ENCODE results near the gene PLCB3.
A peak's percentile ranks its signal among the peaks of the same experiment; 100 is the strongest.

Gene PLCB3

DNA sequence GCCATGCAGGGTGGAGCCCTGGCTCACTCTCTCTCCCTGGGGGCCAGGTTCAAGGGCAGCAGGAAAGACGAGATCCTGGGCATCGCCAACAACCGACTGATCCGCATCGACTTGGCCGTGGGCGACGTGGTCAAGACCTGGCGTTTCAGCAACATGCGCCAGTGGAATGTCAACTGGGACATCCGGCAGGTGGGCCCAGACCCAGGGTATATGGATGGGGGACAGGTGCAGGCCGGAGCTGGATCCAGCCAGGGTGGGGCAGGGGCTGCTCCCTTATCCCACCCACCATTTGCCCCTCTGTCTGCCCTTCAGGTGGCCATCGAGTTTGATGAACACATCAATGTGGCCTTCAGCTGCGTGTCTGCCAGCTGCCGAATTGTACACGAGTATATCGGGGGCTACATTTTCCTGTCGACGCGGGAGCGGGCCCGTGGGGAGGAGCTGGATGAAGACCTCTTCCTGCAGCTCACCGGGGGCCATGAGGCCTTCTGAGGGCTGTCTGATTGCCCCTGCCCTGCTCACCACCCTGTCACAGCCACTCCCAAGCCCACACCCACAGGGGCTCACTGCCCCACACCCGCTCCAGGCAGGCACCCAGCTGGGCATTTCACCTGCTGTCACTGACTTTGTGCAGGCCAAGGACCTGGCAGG lies 28.2 kb upstream of the PLCB3 start:
- no peak for DNase-seq

DNA sequence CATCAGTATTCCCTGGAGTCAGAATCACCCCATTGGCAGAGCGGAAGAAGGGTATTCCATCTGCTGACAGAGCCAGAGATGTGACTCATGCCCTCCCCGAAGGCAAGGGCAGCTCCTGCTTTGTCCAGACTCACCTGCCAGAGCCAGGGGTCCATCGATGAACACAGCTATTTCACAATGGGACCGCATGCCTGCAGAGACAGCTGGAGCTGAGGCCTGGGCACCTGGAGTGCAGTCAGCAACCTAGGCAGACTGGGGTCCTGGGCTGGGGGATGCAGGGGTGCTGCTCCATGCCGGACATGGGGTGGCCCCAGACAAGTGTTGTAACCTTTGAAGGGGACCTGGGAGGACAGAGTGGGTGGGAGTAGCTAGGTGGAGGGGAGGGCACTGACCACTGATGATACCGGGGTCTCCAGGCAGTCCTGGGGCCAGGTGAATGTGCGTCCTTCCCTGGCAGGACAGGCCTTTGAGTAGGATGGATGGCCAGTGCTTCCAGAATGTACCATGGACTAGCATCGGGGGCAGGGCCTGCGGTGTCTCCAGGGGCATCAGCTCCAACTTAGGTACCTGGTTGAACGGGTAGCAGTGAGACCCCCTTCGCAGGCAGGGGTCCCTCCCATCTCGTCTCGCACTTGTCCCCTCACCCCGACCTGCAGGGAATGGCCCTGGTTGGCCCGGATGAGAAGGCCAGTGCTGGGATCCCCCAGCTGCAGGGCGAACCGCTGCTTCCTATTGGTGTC lies 27.0 kb upstream of the PLCB3 start:
- no peak for DNase-seq

DNA sequence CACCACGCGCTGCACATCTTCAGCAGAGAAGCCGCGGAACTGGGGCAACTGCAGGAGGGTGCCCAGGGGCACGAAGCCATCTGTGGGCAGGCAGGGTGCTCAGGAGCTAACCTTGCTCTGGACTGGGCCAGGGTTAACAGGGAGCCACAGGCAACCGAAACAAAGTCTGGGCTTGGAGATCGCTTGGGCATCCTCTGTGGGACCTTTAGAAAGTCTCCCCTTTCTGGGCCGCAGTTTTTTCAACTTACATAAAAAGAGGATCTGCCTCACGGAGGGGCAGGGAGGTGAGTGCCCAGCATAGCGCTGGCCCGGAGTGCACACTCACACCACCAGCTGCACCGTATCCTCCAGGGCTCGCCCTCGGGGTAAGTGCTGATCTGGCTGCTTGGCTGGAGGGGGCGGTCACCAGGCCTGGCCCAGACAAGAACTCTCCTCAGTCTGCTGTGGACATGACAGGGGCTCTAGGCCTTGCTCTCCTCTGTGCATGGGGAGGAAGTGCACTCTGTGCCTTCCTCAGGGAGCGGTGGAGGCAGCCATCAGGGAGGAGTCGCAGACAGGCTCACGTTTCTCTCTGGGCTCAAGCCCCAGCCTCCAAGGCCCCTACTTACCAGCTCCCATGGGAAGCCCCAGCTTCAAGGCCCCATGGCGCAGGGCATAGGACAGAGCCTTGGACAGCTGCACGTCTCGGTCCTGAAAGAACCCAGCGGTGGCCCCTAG lies 26.3 kb upstream of the PLCB3 start:
- DNase-seq: no peak

DNA sequence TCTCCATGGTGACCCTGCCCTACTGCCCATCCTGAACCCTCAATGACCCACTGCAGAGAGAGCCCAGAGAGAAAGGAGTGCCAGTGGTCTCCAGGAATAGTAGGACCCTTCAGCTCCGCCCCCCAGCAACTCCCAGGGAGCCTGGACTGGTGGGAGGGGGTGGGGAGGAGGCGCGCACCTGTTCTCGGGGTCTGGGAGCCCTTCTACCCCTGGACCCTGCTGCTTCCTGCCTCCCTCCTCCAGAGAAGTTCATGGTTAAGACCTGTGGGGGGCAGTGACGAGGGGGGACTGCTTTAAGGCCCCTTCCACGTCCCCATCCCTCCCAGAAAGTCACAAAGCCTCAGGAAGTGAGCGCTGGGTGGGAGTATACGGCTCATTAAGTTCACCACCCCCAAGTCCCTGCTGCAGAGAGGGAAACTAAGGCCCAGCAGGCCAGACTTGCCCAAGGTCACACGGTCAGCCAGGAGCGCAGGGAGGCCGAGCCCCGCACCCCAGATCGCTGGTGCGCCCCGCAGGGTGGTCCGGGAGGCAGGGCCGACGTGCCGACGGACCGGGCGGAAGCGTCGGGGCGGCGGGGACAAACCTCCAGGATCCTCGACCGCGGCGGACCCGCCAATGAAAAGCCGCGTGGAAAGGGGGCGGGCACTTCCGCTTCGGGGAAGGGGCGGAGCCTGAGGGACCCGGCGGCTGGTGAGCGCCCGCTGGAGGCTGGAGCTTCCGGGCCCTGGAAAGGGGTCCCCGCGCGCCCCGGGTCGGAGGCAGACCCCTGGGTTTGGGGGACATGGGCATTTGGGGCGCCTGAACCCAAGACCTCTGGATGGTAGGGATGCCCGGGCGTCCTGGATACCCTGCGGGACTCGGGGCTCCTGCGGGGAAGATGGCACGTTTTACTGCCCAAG lies 25.5 kb upstream of the PLCB3 start, which contains the start of the genes NUDT22 and TRPT1:
TSS of gene NUDT22 (plus strand) at position 667 of the 899 bp plus-strand sequence. CDS start 379 bp downstream, outside the sequence.
TSS of gene TRPT1 (minus strand) at position 579 of the 899 bp plus-strand sequence. CDS start at position 253, 326 bp downstream.
- peak; percentile 64 for DNase-seq

DNA sequence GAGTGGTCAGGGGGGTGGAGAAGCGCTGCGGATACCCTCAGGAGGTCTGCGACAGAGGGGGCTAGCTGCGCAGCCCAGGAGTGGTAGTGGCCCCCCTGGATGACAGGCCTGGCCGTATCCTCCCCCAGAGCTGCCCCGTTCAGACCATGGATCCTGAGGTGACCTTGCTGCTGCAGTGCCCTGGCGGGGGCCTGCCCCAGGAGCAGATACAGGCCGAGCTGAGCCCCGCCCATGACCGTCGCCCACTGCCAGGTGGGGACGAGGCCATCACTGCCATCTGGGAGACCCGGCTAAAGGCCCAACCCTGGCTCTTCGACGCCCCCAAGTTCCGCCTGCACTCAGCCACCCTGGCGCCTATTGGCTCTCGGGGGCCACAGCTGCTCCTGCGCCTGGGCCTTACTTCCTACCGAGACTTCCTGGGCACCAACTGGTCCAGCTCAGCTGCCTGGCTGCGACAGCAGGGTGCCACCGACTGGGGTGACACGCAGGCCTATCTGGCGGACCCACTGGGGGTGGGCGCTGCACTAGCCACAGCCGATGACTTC lies 24.8 kb upstream of the PLCB3 start:
- DNase-seq: peak; percentile 72

DNA sequence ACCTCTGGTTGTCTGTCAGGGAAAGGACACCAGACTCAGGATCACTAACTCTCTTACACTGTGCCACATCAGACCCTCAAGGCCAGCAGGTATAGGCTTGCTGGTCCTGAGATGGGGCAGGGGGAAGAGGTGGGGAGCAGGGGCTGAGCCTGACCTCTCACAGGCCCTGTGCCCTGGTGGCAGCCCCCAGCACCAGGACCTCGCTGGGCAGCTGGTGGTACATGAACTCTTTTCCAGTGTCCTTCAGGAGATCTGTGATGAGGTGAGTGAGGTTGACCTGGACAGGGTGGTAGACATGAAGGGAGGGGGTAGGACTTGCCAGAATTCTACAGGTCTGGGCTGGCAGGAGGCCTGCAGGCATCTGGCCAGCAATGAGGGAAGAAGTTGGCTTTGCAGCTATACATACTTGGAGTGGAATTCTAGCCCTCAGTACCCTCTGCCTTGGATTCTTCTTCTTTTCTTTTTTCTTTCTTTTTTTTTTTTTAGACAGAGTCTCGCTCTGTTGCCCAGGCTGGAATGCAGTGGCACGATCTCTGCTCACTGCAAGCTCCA lies 23.8 kb upstream of the PLCB3 start:
- DNase-seq: no peak

DNA sequence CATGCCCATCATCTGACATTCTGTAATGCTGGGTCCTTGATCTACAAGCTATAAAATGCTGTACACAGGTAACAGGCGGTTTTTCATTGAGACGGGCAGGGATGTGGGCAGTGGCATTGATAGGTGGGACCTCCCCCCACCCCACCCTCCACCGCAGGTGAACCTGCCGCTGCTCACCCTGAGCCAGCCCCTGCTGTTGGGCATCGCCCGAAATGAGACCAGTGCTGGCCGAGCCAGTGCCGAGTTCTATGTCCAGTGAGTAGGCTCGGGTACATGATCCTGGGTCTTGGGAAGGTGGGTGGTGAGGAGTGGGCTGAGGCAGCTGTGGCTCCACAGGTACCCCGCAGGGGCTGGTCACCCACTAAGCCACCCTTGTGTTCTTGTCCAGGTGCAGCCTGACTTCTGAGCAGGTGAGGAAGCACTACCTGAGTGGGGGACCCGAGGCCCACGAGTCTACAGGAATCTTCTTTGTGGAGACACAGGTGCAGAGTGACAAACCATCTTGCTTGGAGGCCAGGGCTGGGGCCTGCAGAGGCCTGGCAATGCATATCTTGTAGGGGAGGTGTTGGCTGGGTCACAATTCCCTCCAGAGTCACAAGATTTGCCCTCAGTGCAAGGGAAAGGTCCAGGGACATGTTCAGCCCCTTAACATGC lies 22.1 kb upstream of the PLCB3 start:
- no peak for DNase-seq

DNA sequence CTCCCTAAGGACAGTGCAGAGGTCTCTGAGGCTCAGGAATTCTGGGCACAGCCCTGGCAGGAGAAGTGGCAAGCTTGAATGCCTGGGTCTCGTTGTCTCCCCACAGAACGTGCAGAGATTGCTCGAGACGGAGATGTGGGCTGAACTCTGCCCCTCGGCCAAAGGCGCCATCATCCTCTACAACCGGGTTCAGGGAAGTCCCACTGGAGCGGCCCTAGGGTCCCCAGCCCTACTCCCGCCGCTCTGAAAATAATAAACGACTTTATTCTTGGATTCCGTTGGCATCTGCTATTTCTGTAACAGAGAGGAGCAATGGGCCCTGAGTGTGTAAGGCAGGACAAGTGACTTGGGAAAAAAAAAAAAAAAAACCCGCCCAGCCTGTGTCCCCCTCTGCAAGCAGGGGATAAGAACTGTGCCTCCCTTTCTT lies 21.6 kb upstream of the PLCB3 start:
- no peak for DNase-seq

DNA sequence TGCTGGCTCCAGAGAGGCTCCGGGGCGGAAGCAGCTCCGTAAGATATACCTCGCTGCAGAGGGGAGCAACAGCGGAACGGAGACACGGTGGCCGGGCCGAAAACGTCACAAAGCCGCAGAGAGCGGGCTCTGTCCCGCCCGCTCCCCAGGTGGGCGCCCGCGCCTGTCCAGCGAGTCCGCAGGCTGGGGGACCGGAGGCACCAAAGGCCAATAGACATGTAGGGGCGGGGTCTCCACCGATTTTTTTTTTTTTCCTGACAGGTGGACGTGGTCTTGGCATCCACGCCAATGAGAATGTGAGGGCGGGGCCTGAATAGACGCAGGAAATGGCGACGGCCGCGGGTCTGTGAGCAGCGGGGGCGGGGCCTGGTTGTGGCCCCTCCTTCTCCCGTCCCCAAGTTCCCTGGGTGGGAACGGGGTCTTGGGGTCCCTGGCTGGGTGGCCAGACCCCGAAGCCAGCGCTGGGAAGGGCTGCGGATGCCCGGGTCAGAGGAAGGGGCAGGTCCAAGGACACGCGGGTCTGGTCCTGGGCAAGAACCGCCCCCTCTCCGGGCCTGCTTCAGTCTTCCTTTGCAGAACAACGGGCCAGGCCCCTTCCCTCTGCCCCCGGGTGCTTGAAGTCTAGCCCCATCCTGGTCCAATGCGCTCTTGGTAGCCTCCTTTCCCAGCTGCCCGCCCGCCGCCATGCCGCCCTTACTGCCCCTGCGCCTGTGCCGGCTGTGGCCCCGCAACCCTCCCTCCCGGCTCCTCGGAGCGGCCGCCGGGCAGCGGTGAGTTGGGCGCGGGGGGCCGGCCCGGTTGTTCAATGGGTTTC lies 21.0 kb upstream of the PLCB3 start, which contains the start of gene DNAJC4:
TSS of gene DNAJC4 (plus strand) at position 378 of the 814 bp plus-strand sequence. CDS start at position 685, 307 bp downstream.
- peak; percentile 94 for DNase-seq

DNA sequence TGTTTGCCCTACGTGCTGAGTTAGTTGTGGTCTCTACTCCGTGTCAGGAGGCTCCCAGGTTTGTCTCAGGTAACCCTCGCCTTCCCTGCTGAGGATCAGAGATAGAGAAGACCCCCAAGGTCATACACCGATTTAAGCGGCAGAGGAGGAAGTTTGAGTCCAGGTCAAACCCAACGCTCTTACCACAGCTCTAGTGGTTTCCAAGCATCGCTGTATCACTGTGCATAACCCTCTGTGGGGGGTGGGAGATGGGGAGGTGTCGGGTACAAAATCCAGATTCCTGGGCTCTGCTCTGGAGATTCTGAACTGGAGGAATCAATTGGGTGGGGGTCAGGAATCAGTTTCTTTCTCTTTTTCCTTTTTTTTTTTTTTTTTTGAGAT lies 20.4 kb upstream of the PLCB3 start:
- DNase-seq: no peak

DNA sequence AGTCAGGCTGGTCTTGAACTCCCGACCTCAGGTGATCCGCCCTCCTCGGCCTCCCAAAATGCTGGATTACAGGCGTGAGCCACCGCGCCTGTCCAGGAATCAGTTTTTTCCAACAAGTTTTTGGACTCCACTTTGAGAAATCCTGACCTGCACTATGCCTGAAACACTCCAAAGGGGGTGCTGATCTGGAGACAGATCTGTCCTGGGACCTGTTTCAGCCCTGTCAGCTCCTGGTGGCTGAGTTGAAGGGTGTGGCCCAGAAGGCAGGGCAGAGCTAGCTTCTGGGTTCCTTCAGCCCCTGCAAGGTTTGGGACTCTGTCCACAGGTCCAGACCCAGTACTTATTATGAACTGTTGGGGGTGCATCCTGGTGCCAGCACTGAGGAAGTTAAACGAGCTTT lies 19.8 kb upstream of the PLCB3 start:
- DNase-seq: no peak

DNA sequence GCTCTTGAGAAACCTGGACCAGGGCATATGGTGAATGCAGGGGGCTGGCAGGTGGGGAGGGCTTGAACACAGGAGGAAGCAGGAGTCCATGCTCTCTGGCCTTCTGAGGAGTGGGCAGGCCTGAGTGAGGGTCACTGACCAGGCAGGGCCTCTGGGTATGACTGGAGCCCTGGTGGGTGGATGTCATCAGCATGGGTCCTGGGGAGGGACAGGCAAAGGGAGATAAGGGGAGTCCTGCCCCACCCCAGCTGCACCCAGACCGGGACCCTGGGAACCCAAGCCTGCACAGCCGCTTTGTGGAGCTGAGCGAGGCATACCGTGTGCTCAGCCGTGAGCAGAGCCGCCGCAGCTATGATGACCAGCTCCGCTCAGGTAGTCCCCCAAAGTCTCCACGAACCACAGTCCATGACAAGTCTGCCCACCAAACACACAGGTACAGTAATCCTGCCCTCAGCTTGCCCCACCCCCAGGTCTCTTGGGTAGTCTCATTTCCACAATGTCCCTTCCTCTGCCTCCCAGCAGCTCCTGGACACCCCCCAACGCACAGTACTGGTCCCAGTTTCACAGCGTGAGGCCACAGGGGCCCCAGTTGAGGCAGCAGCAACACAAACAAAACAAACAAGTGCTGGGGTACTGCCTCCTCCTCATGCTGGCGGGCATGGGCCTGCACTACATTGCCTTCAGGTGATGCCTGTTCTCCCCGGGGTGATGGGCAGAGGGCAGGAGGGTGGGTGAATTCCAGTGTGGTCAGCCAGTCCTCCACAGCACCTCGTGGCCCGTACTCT lies 19.0 kb upstream of the PLCB3 start:
- DNase-seq: no peak

DNA sequence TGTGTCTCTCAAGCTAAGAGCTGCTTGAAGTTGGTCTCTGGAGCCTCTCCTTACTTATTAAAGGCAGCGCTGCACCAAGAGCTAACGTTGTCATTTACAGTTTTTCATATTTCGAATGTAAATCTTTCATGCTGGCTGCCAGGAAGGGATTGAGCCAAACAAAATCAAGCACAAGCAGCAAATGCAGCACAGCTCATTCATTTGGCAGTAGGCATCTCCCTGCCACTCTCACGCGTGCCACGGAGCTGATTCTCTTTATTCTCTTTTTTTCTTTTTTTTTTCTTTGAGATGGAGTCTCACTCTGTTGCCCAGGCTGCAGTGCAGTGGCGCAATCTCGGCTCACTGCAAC lies 18.4 kb upstream of the PLCB3 start:
- DNase-seq: no peak

DNA sequence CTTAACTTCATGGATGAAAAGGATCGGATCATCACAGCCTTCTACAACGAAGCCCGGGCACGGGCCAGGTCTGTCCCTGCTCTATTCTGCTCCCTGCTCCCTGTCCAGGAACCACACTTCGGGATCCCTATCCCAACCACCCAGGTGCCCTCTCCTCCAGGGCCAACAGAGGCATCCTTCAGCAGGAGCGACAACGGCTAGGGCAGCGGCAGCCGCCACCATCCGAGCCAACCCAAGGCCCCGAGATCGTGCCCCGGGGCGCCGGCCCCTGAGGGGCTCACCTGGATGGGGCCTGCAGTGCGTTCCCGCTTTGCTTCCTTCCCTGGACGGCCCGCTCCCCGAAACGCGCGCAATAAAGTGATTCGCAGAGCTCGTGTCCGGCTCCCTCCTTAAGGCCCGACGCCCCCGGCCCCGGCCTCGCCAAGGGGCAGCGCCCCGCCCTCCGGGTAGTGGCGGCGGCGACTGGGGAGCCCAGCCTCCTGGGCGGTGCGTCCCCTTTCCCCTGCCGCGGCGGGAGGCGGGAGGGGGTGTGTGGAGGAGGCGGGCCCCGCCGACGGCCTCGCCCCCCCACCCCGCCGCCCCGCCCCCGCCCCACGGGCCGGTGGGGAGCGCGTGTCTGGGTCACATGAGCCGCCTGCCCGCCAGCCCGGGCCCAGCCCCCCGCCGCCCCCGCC lies 17.3 kb upstream of the PLCB3 start, which contains the start of gene VEGFB:
TSS of gene VEGFB (plus strand) at position 672 of the 674 bp plus-strand sequence. CDS start 250 bp downstream, outside the sequence.
- DNase-seq: no peak

DNA sequence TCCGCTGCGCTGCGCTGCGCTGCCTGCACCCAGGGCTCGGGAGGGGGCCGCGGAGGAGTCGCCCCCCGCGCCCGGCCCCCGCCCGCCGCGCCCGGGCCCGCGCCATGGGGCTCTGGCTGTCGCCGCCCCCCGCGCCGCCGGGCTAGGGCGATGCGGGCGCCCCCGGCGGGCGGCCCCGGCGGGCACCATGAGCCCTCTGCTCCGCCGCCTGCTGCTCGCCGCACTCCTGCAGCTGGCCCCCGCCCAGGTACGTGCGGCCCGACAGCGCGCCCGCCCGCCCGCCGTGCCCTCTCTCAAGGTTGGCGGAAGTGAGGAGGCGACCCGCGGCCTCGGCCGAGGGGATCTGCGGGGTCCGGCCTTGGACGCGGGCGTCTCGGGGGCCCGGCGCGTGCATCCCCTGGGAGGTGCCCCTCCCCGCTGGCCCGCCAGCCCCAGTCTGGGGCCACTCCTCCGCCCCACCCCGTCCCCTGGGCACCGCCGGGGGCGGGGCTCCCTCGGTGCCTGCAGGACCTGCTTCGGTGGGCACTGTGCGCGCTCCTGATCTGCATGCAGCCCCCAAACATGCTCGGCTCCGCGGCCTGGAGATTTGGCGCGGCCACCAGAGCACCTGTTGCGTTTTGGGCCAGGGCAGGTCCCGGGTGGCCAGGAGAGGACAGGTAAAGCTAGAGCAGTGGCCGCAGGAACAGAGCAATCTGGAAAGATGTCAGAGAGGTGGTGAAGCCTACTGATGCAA lies 16.5 kb upstream of the PLCB3 start:
- DNase-seq: no peak

DNA sequence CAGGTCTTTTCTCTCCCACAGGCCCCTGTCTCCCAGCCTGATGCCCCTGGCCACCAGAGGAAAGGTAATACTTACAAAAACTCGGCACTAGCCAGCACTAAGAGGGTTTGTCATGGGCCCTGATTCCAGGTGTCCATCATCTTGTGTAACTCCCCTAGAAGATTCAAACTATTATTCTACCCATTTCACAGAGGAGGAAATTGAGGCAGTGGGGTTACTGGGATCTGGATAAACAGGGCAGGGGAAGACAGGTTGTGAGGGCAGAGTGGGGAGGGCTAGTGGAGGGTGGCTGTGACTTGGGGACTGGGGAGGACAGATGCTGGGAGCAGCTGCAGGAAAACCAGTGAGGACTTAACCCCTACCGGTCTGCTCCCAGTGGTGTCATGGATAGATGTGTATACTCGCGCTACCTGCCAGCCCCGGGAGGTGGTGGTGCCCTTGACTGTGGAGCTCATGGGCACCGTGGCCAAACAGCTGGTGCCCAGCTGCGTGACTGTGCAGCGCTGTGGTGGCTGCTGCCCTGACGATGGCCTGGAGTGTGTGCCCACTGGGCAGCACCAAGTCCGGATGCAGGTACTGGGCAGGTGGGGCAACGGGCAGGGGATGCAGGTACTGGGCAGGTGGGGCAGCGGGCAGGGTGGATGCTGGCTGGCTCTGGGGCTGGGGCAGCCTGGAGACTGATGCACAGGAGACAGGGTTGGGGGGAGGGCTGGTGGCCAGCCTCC lies 15.7 kb upstream of the PLCB3 start:
- no peak for DNase-seq

DNA sequence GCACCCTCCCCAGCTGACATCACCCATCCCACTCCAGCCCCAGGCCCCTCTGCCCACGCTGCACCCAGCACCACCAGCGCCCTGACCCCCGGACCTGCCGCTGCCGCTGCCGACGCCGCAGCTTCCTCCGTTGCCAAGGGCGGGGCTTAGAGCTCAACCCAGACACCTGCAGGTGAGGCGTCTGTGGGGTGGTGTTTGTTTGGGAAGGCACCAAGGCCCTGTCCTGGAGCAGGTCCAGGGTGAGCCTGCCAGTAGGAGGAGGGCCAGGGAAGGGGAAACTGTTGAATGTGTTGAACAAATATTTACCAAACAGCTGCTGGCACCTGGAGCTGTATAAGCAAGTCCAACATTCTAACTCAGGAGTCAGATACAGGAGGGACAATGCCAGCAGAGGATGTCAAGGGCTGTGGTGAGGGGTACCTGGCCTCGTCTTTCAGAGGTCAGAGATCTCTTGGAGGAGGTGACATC lies 13.8 kb upstream of the PLCB3 start:
- peak; percentile 90 for DNase-seq
